GM21390 (cell line): ENCODE data around the gene MAPRE3.
"Not testable (repeated sequence)": the region's sequence is repeated elsewhere in the genome, so short reads cannot be mapped to it uniquely, and the experiment has no call there.

Experiments used
- ATAC-seq: cut with Tn5 transposase; IDR thresholded peaks from one replicate; pipeline ENCODE4 v1.9.1; 2021; ENCODE audit not compliant: unreplicated experiment

The MAPRE3 gene

DNA sequence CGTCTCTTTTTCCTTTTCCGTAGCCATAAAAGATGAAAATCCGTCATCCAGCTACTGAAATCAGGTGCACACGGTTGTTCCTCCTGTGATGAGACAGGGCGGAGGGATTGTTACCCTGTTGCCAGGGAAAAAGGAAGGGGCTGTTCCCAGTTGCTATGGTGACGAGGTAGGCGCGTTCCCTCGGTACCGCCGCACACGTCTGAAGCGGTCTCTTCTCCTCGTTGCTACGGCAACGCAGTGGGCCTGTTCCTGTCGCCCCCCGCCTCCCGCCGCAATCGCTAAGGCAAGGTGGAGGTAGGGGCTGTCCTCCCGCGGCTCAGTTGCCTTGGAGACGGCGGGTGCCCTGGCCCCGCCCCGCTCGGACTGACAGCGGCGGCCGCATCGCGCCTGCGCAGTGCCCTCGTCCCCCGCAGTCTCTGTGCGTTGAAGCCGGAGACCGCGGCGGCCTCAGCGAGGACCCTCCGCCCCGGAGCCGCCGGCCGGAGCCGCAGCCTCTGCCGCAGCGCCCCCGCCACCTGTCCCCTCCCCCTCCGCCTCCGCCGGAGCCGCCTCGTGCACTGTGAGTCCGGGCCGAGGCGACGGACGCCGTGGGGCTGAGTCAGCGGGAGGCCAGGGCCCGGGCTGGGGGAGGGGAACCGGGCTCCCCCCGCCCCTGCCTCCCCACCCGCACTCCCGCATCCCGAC is at the start of gene MAPRE3:
MAPRE3 (plus strand) TSS at position 394 of the 684 bp plus-strand sequence. CDS start 51,582 bp downstream, outside the sequence.
- peak; percentile 82 for ATAC-seq

DNA sequence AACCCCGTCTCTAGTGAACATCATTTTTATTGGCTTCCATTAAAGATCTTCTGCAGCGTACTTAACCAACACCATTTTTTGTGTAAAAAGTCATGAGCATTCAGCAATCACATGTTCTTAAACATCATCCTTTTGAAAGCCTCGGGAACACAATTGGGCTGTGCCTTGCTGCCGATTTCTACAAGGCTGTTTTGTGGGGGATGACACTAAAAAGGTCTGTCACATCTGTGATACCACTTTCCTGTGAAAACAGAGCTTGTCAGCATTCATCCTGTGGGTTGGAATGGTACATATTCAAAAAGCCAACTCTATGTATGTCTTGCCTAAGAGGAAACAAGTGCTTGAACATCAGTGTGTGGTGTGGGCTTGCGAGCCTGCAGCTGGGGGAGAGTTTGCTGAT is 49.1 kb upstream of the MAPRE3 start:
- no peak for ATAC-seq

- ATAC-seq, result no peak
These were observed 47.8 kb upstream of the MAPRE3 start for GRCh38 chr2:26922405-26923188.

- not testable (repeated sequence) for ATAC-seq
These were observed 47.3 kb upstream of the MAPRE3 start for GRCh38 chr2:26923189-26923466.

DNA sequence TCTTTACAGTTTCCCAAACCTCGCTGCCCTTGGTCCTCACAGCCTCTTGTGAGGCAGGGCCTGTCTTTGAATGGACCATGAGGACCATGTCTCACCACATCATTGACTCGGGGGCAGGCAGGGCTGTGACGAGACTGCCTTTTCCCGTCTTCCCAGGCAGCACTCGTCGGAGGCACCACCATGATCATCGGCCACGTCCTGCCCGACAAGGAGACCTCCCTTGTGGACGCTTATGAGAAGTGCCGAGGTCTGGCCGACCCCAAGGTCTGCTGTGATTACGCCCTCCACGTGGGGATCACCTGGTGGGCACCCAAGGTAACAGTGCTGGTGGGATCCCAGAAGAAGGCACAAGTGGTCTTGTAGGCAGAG is 45.7 kb upstream of the MAPRE3 start:
- no peak for ATAC-seq

DNA sequence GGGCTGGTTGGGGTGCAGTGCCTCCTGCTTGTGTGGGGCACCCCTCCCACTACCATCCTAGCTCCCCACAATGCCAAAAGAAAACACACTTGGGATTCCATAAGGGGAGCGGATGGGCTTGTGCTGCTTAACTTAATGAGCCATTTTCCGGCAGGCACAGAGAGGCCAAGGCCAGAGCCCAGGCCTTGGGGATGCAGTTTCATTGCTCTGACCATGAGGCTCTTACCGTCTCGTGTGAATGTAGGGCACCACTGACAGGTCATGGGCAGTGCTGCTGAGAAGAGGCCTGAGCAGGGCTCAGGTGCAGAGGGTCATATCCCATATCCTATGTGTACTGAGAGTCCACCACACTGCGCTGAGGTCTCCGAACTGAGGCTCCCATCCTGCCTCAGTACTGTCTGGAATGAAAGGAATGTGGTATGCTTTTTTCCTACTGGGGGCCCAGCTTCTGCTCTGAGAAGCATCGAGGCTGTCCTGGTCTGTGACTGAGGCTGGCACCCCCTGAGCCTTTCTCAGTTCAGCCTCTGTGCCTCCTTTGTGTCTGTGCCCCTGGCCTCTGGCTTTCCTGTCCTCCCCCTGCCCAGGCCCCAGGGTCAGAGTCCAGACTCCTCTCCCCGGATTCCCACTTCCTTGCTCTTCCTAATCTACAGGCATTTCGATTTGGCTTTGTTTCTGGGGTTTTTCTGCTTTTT is 45.2 kb upstream of the MAPRE3 start:
- ATAC-seq, result no peak

- no peak for ATAC-seq
These were observed 43.2 kb upstream of the MAPRE3 start for GRCh38 chr2:26927221-26927620.

- ATAC-seq, result no peak
These were observed 37.5 kb upstream of the MAPRE3 start for GRCh38 chr2:26932974-26933373.

- ATAC-seq, result no peak
These were observed 36.8 kb upstream of the MAPRE3 start for GRCh38 chr2:26933431-26934334.

DNA sequence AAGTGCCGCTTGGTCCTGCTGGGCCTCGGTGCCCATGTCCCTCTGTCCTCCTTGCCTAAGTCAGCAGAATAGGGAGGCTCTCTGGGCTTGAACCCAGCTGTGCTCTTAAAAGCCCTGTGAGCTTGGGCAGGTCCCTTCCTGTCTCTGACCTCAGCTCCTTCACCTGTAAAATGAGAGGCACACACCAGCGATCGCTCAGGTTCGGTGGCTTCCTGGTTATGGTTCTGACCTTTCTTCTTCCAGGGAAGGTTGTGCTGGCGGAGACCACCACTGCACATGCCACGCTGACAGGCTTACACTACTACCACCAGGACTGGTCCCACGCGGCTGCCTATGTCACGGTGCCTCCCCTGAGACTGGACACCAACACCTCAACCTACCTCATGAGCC is 36.1 kb upstream of the MAPRE3 start:
- ATAC-seq, result no peak

GRCh38 chr2:26934985-26935384 is 35.5 kb upstream of the MAPRE3 start:
- no peak for ATAC-seq

- ATAC-seq, result no peak
These were observed 33.6 kb upstream of the MAPRE3 start for GRCh38 chr2:26936855-26937254.

GRCh38 chr2:26938399-26939118 is 31.9 kb upstream of the MAPRE3 start:
- ATAC-seq, result no peak

GRCh38 chr2:26940001-26940400 is 30.4 kb upstream of the MAPRE3 start:
- ATAC-seq, result no peak

GRCh38 chr2:26941486-26941885 is 29.0 kb upstream of the MAPRE3 start:
- ATAC-seq, result no peak

- ATAC-seq, result no peak
These were observed 27.7 kb upstream of the MAPRE3 start for GRCh38 chr2:26942543-26943295.

DNA sequence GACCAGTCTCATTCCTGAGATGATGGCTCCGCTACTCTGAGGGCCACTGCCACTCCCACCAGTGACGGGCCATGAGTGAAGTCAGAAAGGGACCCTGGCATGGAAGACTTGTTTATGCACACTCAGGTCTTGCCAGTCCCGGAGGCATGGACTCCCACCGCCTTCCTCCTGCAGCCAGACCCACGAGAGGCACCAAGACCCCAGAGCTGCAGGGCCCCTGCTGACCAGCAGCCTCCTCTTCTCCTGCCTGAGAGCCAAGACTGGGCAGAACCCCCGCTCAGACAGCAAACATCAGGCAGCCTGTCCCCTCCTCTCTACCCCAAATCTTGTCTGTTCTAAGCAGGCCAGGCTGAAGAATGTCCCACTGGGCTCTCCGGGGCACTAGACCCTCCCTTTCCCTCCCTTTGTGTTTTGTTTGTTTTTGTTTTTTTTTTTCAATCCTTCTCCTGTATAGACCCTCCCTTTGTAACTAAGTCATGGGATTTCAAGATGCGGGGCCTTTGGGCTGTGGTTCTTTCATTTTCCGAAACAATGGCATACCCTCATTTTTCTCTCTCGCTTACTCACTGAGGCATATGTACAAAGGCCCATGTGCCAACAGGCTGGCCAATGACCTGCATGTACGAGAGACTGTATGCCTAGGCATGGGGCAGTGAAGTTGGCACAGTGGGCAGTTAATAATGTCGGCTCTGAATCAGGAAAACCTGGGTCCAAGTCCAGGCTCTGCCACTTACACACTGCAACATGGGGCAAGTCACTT is 24.3 kb upstream of the MAPRE3 start:
- ATAC-seq, result no peak

DNA sequence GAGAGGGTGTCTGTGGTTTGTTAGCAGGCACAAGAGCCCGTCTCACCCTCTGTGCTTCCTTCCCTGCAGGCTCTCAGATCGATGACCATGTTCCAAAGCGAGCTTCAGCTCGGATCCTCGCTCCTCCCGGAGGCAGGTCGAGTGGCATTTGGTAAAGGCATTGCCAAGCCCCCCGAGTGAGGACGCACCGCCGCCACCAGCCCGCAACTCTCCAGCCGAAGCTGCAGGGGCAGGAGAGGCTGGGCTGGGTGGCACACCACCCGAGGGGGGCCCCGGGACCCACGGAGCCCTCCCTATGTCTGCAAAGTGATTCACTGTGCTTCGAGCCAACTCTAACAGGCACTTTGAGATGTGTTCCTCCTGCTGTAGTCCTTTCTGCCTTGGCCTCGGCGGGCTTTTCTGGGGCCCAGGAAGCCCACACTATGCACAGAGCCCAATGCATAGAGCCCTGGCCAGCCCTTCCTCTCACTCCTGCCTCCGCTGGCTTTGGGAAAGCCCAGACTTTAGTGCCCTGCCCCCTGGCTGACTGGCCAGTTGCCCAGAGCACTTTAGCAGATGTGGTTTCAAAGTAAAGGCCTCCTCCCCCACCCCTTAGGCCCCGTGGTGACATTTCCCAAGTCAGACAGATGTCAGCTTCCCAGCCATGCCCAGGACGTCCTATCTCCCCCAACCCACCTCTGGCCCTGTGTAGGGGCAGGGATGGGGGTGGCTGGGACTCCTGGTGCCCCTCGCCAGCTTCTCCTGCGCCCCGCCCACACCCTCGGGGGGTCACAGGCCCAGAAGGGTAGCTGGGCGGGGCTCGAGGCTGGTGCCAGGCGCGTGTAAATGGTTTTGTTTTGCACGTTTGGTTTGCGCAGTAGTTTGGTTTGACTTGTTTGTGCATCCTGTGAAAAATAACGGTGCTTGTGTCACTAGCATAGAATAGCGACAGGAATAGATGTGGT is 23.3 kb upstream of the MAPRE3 start:
- ATAC-seq, result no peak
